Lower leg skin (tissue), 4 donors: ENCODE data around the gene EVX2. TPM values are rescaled to one million over a fixed set of nuclear protein-coding genes. Genes with fewer than 3 reads are reported as not detected.

ENCODE experiments used
- DNase-seq, 2 donors: peaks; one replicate each; pipeline ENCODE4 v3.0.0-alpha.2; 2019; ENCODE audit warnings: low spot score in 2 of 2
- H3K4me3 ChIP-seq: fragments of 200-600 bp; sonication (generic); 2 replicates; pipeline ENCODE4 v1.5.1; 2017; ENCODE audit warnings: mild to moderate bottlenecking, low read depth; ENCODE audit not compliant: poor library complexity, severe bottlenecking
- CTCF ChIP-seq, 3 donors: fragments of 450-650 bp; IDR thresholded peaks; one replicate each; pipeline ENCODE4 v1.5.1; 2016; ENCODE audit warnings: antibody characterized with exemption in 3 of 3, mild to moderate bottlenecking in 3 of 3, moderate library complexity in 2 of 3
- POLR2A ChIP-seq, 2 donors: fragments of 450-650 bp; IDR thresholded peaks; one replicate each; pipeline ENCODE4 v1.6.1; 2016 to 2017; ENCODE audit warnings: antibody characterized with exemption in 2 of 2, mild to moderate bottlenecking in 1 of 2, moderate library complexity in 1 of 2
- WGBS, 2 donors: methylation state at CpG; one replicate each; pipeline ENCODE4 v1.1.5; 2018; 5-methylcytosine and 5-hydroxymethylcytosine counted together
- intact Hi-C: fragments of 100-400 bp; cut with DNase I; formaldehyde crosslinking; loops from one replicate; pipeline ENCODE4 v1.15.0; 2023; ENCODE audit warnings: low total_unique reads
- total RNA-seq, 4 donors: library from RNA; depleted of rRNA; stranded (reverse); fragments of >200 nt; gene quantifications; one replicate each; pipeline ENCODE4 v1.1.0, GENCODE V29; 2016

Gene EVX2
- total RNA-seq, 4 donors from 2014 or later = not detected

- intact Hi-C loops = loop anchor here (5.0 kb wide), 1 partner anchor 1291 kb away; no protein-coding TSS in a partner anchor
- 33 to 39% methylated on average over 25 of the region's 25 CpGs for WGBS, 2 donors
- peak in 1 of 2 donors; percentile 67 for DNase-seq
- no peak overlapping the region for H3K4me3 ChIP-seq
- TF ChIP-seq CTCF (IDR thresholded peaks at IDR 0.05) = no peak
- no peak for TF ChIP-seq POLR2A (IDR thresholded peaks at IDR 0.05)
Measured at GRCh38 chr2:176105730-176106580, 22.2 kb upstream of the EVX2 start.

- intact Hi-C loops = loop anchor here (5.0 kb wide), 1 partner anchor 1292 kb away; no protein-coding TSS in a partner anchor
- peak in 1 of 2 donors; percentile 67 for DNase-seq
- no peak for TF ChIP-seq CTCF (IDR thresholded peaks at IDR 0.05)
- no peak for TF ChIP-seq POLR2A (IDR thresholded peaks at IDR 0.05)
- H3K4me3 ChIP-seq = no peak overlapping the region
- WGBS, 2 donors = 26 to 28% methylated on average over 25 of the region's 25 CpGs
Measured at GRCh38 chr2:176105078-176105729, 21.4 kb upstream of the EVX2 start.

- H3K4me3 ChIP-seq = no peak overlapping the region
- peak in 1 of 2 donors; percentile 80 for DNase-seq
- whole genome bisulfite sequencing, 2 donors = 5 to 11% methylated on average over 41 to 51 of the region's 56 CpGs
- intact Hi-C loops = loop anchor here (5.0 kb wide), 1 partner anchor 1293 kb away; no protein-coding TSS in a partner anchor
- TF ChIP-seq CTCF (IDR thresholded peaks at IDR 0.05) (no peak), POLR2A (IDR thresholded peaks at IDR 0.05) (no peak)
Measured at GRCh38 chr2:176104316-176105077, 20.7 kb upstream of the EVX2 start.

GRCh38 chr2:176103742-176104315, 20.1 kb upstream of the EVX2 start:
- WGBS, 2 donors = 26 to 34% methylated on average over 17 of the region's 17 CpGs
- intact Hi-C loops = no loop called here
- no peak overlapping the region for H3K4me3 ChIP-seq
- TF ChIP-seq POLR2A (IDR thresholded peaks at IDR 0.05) (no peak), CTCF (IDR thresholded peaks at IDR 0.05) (no peak)
- peak in 1 of 2 donors; percentile 77 for DNase-seq

GRCh38 chr2:176103194-176103593, 19.4 kb upstream of the EVX2 start:
- intact Hi-C loops = no loop called here
- TF ChIP-seq POLR2A (IDR thresholded peaks at IDR 0.05) (no peak), CTCF (IDR thresholded peaks at IDR 0.05) (no peak)
- WGBS, 2 donors = 60 to 63% methylated on average over 7 of the region's 7 CpGs
- peak in 1 of 2 donors; percentile 21 for DNase-seq
- H3K4me3 ChIP-seq = no peak overlapping the region
